Peyer's patch (tissue), 4 donors: ENCODE data around the gene DIPK1B. TPM values are rescaled to one million over a fixed set of nuclear protein-coding genes. Genes with fewer than 3 reads are reported as not detected.
A peak's percentile ranks its signal among the peaks of the same experiment; 100 is the strongest.

Source experiments
- DNase-seq, 3 donors: peaks; one replicate each; pipeline ENCODE4 v3.0.0-alpha.2; 2017 to 2019
- H3K27ac ChIP-seq, 4 donors: fragments of 200-600 bp; sonication (generic); one replicate each; pipeline ENCODE4 v1.5.1; 2016 to 2019
- H3K27me3 ChIP-seq, 2 donors: fragments of 200-600 bp; sonication (generic); one replicate each; pipeline ENCODE4 v1.5.1; 2019
- H3K36me3 ChIP-seq, 3 donors: fragments of 200-600 bp; sonication (generic); one replicate each; pipeline ENCODE4 v1.5.1; 2016 to 2019
- H3K4me1 ChIP-seq, 4 donors: fragments of 200-600 bp; sonication (generic); one replicate each; pipeline ENCODE4 v1.5.1; 2016 to 2019
- H3K4me3 ChIP-seq, 4 donors: fragments of 200-600 bp; sonication (generic); 1 replicate in 3 of 4; 2 replicates in 1 of 4; pipeline ENCODE4 v1.5.1; 2016 to 2019; ENCODE audit warnings: mild to moderate bottlenecking in 1 of 4
- H3K9me3 ChIP-seq, 4 donors: fragments of 200-600 bp; sonication (generic); one replicate each; pipeline ENCODE4 v1.5.1; 2016 to 2019; ENCODE audit warnings: mild to moderate bottlenecking in 1 of 4
- CTCF ChIP-seq, 6 experiments: fragments of 450-650 bp in 4 of 6; fragments of 200-600 bp in 2 of 6; sonication (generic) in 1 of 6; IDR thresholded peaks; one replicate each; pipeline ENCODE4 v1.5.1; 2017 to 2019; ENCODE audit warnings: antibody characterized with exemption in 6 of 6, mild to moderate bottlenecking in 3 of 6, moderate library complexity in 1 of 6
- POLR2A ChIP-seq, 2 donors: fragments of 450-650 bp; IDR thresholded peaks; one replicate each; pipeline ENCODE4 v1.5.1; 2017; ENCODE audit warnings: antibody characterized with exemption in 2 of 2, mild to moderate bottlenecking in 2 of 2, moderate library complexity in 2 of 2
- total RNA-seq, 4 donors: library from RNA; depleted of rRNA; stranded (reverse); fragments of >200 nt; gene quantifications; one replicate each; pipeline ENCODE4 v1.1.0, GENCODE V29; 2016

DIPK1B gene
- total RNA-seq, 4 donors from 2014 or later = 0.70 to 5.8 (median 2.6) TPM

GRCh38 chr9:136690104-136690805, 22.1 kb upstream of the DIPK1B start:
- TF ChIP-seq POLR2A (IDR thresholded peaks at IDR 0.05) (no peak), CTCF (IDR thresholded peaks at IDR 0.05) (no peak)
- peaks cover 5 to 74% (median 12%) of the 10 kb centered on the region in 4 donors for H3K4me1 ChIP-seq
- no peak for DNase-seq

GRCh38 chr9:136690806-136691261, 21.5 kb upstream of the DIPK1B start:
- Histone ChIP-seq H3K4me3 (no peak overlapping the region), H3K27ac (peak overlapping the region in 1 of 4 donors; percentile 95), H3K4me1 (peaks cover 3 to 74% (median 10%) of the 10 kb centered on the region in 4 donors), H3K36me3 (no peaks in the 10 kb centered on the region), H3K9me3 (no peaks in the 10 kb centered on the region), H3K27me3 (no peaks in the 10 kb centered on the region)
- no peak for DNase-seq
- TF ChIP-seq POLR2A (IDR thresholded peaks at IDR 0.05) = no peak
- no peak for TF ChIP-seq CTCF (IDR thresholded peaks at IDR 0.05)

More at GRCh38 chr9:136690104-136690805, 22.1 kb upstream of the DIPK1B start:
- peak overlapping the region in 1 of 4 donors; percentile 98 for H3K27ac ChIP-seq
- no peaks in the 10 kb centered on the region for H3K27me3 ChIP-seq
- no peaks in the 10 kb centered on the region for H3K9me3 ChIP-seq
- H3K4me3 ChIP-seq = no peak overlapping the region
- H3K36me3 ChIP-seq = no peaks in the 10 kb centered on the region

- Histone ChIP-seq H3K9me3 (no peaks in the 10 kb centered on the region), H3K4me1 (peaks cover 0 to 75% (median 7%) of the 10 kb centered on the region in 4 donors), H3K36me3 (no peaks in the 10 kb centered on the region), H3K4me3 (peak overlapping the region in 1 of 4 donors; percentile 40), H3K27me3 (no peaks in the 10 kb centered on the region), H3K27ac (peak overlapping the region in 2 of 4 donors; percentile 75 to 95)
- TF ChIP-seq POLR2A (IDR thresholded peaks at IDR 0.05) = no peak
- no peak for TF ChIP-seq CTCF (IDR thresholded peaks at IDR 0.05)
- no peak for DNase-seq
Observed at GRCh38 chr9:136691316-136692184, 20.8 kb upstream of the DIPK1B start.

- H3K36me3 ChIP-seq = no peaks in the 10 kb centered on the region
- H3K27me3 ChIP-seq = no peaks in the 10 kb centered on the region
- no peak for DNase-seq
- peak overlapping the region in 3 of 4 donors; percentile 75 to 95 (median 91) for H3K27ac ChIP-seq
- H3K9me3 ChIP-seq = no peaks in the 10 kb centered on the region
- TF ChIP-seq POLR2A (IDR thresholded peaks at IDR 0.05) = no peak
- no peak for TF ChIP-seq CTCF (IDR thresholded peaks at IDR 0.05)
- peak overlapping the region in 2 of 4 donors; percentile 40 to 47 for H3K4me3 ChIP-seq
- peaks cover 0 to 80% (median 7%) of the 10 kb centered on the region in 4 donors for H3K4me1 ChIP-seq
Observed at GRCh38 chr9:136692185-136693134, 19.9 kb upstream of the DIPK1B start.

GRCh38 chr9:136693135-136693489, 19.3 kb upstream of the DIPK1B start:
- H3K27me3 ChIP-seq = no peaks in the 10 kb centered on the region
- DNase-seq = peak in 1 of 3 donors; percentile 62
- peak overlapping the region in 2 of 4 donors; percentile 40 to 47 for H3K4me3 ChIP-seq
- H3K9me3 ChIP-seq = no peaks in the 10 kb centered on the region
- no peaks in the 10 kb centered on the region for H3K36me3 ChIP-seq
- H3K27ac ChIP-seq = peak overlapping the region in 3 of 4 donors; percentile 75 to 95 (median 91)
- TF ChIP-seq CTCF (IDR thresholded peaks at IDR 0.05) = no peak
- no peak for TF ChIP-seq POLR2A (IDR thresholded peaks at IDR 0.05)
- H3K4me1 ChIP-seq = peaks cover 0 to 78% (median 4%) of the 10 kb centered on the region in 4 donors
